ENCODE measurements around the gene TRMT5.

- TF ChIP-seq CTCF (IDR thresholded peaks at IDR 0.05; ENCODE audit: extremely low read depth in 1 of 2, insufficient read depth in 1 of 2, low read depth in 1 of 2, low read length in 2 of 2) (no peak), POLR2A (IDR thresholded peaks at IDR 0.05; ENCODE audit: low read depth, low read length) (no peak), FOS (IDR thresholded peaks at IDR 0.05; ENCODE audit: borderline replicate concordance, insufficient read depth, low read length) (no peak), GATA2 (IDR thresholded peaks at IDR 0.05; ENCODE audit: insufficient read depth, insufficient read length, low read depth, low read length) (no peak), MAX (IDR thresholded peaks at IDR 0.05; ENCODE audit: insufficient read depth, insufficient read length) (no peak), JUN (IDR thresholded peaks at IDR 0.05; ENCODE audit: borderline replicate concordance, insufficient read depth, insufficient read length, low read depth) (no peak), POLR2AphosphoS5 (IDR thresholded peaks at IDR 0.05; ENCODE audit: insufficient read depth, low read depth, low read length) (no peak), EZH2 (IDR thresholded peaks at IDR 0.05; ENCODE audit: borderline replicate concordance, low read depth, low read length, severe bottlenecking) (no peak), MYC (IDR thresholded peaks at IDR 0.05; ENCODE audit: low read depth, low read length) (no peak)
Measured at GRCh38 chr14:60945984-60946383, 34.9 kb downstream of the TRMT5 start.

All from endothelial cell of umbilical vein (primary cell).